ENCODE results near the gene OPCML.

DNA sequence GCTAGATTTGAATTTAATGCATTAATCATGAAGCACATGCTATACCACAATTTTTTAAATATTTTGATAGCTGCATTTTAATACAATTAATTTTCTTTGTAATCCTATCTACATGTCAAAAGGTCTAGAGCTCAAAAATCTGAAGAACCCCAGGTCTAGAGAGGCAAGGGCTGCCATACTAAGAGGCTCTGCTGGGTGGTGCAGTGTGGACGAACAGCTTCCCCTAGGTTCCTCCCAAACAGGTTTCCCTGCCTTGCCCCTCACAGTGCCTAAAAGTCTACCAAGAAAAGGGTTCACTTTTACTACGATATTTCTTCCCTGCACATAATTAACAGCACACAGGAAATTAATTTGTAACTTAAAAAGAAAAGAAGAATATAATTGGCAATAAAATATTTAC, 681.1 kb downstream of the OPCML start:
- TF ChIP-seq, protein P1, sequence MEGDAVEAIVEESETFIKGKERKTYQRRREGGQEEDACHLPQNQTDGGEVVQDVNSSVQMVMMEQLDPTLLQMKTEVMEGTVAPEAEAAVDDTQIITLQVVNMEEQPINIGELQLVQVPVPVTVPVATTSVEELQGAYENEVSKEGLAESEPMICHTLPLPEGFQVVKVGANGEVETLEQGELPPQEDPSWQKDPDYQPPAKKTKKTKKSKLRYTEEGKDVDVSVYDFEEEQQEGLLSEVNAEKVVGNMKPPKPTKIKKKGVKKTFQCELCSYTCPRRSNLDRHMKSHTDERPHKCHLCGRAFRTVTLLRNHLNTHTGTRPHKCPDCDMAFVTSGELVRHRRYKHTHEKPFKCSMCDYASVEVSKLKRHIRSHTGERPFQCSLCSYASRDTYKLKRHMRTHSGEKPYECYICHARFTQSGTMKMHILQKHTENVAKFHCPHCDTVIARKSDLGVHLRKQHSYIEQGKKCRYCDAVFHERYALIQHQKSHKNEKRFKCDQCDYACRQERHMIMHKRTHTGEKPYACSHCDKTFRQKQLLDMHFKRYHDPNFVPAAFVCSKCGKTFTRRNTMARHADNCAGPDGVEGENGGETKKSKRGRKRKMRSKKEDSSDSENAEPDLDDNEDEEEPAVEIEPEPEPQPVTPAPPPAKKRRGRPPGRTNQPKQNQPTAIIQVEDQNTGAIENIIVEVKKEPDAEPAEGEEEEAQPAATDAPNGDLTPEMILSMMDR (conservative IDR thresholded peaks at IDR 0.05; ENCODE audit: low read depth, low read length), result no peak
- TF ChIP-seq EZH2 (IDR thresholded peaks at IDR 0.05; ENCODE audit: borderline replicate concordance, low read depth, low read length, poor library complexity, severe bottlenecking), result no peak

Data from A673 (cell line).